GM21737 (cell line): ENCODE measurements around the gene CDK18.

Experiments
- ATAC-seq: cut with Tn5 transposase; IDR thresholded peaks from one replicate; pipeline ENCODE4 v1.9.1; 2021; ENCODE audit warnings: mild to moderate bottlenecking, moderate library complexity; ENCODE audit not compliant: unreplicated experiment

CDK18 gene

DNA sequence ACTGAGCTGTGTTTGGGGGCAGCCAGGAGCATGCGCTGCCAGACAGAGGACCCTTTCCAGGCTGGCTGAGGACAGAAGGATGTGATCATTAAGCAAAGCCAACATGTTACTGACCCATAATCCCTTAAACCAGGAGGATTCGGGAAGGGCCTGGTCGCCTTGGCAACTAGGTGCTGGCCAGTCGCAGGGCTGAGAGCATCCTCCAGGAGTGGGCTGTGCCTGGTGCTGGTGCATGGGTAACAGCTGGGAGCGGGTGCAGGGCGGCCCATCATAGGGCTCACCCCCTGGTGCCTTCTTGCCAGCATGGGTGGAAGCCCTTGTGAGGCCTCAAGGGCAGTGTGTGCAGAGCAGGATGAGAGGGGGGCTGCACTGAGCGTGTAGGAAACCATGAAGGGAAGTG lies 17.2 kb downstream of the CDK18 start:
- no peak for ATAC-seq

DNA sequence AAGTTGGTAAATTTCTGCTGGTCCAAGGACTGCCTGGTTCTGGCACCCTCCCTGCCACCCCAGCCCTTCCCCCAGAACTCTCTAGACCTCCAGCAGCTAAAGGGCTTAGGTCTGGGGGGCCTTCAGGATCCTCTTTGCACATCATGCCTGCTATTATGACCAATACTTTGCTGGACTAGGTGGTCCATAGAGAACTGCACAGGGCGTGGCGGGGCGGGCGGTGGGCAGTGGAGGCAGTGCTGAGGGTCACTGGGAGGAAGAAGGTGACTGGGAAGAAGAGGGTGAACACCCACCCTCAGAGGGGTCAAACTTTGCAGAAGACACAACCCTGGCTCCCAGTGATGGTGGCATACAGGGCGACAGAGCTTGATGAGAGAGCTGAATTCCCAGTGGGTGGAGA lies 18.2 kb downstream of the CDK18 start:
- ATAC-seq, result no peak

DNA sequence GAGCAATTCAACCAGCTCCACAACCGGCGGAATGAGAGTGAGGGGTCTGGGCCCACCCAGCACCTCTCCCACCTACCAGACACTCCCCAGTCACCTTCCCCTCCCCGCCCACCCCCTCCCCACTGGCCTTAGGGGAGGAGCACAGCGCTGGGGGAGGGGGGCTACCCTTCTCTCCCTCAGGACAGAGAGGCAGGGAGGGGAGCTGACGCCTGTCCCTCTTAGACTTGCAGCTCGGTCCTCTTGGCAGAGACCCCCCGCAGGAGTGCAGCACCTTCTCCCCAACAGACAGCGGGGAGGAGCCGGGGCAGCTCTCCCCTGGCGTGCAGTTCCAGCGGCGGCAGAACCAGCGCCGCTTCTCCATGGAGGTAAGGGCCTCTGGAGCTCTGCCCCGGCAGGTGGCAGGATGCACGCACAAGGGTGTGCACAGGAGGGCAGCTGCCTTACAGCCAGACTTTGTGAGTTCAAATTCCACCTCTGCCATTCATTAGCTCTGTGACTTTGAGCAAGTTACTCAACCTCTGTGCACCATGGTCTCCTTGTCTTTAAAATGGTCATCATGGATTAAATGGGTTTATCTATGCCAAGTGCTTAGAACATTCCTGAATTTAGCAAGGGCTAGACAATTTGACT lies 18.9 kb downstream of the CDK18 start:
- ATAC-seq, result no peak

DNA sequence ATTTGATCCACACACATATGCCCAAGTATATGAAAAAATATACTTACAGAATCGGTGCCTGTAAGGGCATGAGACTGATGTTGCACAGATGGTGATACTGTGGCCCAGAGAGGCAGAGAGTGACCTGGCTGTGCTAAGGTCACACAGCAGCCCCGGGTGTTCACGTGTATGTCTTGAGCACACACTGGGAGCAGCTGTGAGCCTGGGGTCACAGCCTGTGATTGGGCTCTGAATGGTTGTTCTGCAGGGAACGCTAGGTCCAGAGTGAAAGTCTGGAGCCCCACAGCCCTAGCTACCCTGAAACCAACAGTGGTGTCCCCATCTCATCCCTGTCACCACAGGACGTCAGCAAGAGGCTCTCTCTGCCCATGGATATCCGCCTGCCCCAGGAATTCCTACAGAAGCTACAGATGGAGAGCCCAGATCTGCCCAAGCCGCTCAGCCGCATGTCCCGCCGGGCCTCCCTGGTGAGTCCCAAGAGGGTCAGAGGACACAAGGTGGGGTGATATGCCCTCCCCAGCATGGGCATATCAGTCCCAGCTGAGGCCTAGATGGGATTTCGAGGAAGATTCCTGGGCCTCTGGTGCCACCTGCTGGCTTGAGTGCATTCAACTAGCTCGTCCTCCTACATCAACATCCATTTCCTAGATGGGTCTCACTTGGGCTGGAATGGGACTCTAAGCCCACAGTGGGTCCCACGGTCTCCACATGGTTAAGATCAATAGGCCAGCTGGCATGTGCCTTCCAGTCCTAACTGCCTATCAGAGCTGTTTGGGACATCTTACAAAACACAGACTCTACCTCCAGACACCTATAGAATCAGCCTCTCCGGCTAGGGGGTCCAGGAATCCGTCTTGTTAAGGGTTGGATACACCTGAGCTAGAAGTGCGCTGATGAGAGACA lies 19.7 kb downstream of the CDK18 start:
- no peak for ATAC-seq

DNA sequence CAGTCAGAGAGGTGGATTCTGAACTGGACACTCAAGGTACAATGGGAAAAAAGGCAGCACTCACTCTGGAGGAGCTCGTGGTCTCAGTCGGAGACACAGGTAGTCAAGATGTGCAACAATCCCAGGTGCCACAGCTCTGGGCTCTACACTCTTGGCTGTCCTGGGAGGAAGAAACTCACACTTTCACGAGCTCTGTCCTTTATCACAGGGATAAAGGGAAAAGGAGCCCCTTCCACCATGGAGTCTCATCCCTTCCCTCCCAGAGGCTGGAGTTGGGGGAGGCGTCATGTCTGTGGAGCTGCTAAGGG lies 20.3 kb downstream of the CDK18 start:
- ATAC-seq, result no peak

DNA sequence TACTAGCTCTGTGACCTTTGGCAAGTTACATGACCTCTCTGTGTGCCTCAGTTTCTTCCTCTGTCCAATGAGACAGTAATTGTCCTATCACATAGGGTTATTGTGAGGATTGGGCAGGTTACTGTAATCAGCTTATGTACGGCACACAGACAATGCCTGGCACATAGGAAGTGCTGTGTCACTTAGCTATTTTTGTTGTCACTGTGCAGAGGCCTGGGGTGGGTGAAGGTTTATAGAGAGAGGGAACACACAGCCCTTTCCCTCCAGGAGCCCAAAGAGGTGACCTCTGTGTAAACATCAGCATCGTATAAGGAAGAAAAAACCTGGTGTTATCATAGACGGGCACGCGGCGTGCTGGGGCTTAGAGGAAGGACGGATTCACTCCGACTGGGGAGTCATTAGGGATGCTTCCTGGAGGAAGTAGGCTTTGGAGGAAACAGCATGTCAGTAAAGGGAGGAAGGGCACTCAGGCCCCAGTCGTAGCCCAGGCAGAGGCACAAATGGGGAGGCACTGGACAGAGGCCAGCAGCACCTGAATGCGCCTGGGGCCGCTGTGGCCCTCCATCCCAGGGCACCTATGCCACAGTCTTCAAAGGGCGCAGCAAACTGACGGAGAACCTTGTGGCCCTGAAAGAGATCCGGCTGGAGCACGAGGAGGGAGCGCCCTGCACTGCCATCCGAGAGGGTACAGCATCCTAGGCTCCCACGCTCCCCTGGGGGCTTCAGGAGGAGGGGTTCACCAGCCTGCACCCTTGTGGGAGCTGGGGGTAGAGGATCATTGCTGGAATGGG lies 21.2 kb downstream of the CDK18 start:
- ATAC-seq, result no peak

DNA sequence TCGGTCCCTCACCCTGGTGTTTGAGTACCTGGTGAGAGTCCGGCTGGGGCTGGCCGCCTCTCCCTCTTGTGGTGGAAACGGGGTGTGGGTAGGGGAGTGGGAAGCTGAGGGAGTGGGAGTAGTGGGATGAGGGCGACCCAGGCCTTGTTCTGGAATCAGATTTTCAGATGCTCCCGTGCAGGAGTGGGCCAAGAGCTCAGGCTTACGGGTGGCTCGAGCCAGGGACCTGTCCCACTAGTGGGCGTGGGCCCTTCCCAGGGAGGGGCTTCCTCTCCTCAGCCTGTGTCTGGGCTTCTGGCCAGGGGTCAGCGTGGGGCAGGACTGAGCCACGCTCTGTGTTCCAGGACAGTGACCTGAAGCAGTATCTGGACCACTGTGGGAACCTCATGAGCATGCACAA lies 22.0 kb downstream of the CDK18 start:
- no peak for ATAC-seq

DNA sequence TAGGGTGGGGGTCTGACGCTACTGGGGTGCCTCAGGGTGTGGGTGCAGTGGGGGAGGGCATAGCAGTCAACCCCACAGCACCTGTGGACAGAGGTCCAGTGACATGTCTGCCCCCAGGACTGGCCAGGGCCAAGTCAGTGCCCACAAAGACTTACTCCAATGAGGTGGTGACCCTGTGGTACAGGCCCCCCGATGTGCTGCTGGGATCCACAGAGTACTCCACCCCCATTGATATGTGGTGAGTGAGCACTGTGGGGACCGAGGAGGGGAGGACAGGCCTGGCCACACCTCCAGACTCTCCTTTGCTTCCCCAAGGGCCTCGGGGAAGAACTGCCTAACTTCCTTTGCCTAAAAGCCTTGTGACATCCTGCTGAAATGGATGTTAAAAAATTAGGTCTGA lies 23.5 kb downstream of the CDK18 start:
- ATAC-seq, result no peak

DNA sequence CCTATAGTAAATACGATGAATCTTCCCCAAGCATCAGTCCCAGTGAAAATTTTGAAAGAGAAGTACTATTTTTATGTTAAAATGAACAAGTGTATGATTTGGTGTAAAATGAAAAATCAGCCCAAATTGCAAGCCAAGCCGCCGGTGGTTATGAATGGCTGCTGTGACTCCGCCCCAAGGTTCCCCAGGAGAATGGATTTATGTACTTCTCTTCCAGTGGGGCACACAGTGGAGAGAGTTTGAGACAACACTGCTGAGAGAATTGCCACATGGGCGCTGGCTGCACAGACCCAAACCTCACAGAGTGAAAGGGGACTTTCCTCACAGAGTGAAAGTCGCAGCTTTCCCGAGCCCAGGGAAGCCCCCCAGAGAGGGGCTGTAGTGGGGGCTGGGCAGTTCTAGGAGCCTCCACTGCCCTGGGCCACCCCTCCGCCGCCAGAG lies 24.0 kb downstream of the CDK18 start:
- no peak for ATAC-seq

DNA sequence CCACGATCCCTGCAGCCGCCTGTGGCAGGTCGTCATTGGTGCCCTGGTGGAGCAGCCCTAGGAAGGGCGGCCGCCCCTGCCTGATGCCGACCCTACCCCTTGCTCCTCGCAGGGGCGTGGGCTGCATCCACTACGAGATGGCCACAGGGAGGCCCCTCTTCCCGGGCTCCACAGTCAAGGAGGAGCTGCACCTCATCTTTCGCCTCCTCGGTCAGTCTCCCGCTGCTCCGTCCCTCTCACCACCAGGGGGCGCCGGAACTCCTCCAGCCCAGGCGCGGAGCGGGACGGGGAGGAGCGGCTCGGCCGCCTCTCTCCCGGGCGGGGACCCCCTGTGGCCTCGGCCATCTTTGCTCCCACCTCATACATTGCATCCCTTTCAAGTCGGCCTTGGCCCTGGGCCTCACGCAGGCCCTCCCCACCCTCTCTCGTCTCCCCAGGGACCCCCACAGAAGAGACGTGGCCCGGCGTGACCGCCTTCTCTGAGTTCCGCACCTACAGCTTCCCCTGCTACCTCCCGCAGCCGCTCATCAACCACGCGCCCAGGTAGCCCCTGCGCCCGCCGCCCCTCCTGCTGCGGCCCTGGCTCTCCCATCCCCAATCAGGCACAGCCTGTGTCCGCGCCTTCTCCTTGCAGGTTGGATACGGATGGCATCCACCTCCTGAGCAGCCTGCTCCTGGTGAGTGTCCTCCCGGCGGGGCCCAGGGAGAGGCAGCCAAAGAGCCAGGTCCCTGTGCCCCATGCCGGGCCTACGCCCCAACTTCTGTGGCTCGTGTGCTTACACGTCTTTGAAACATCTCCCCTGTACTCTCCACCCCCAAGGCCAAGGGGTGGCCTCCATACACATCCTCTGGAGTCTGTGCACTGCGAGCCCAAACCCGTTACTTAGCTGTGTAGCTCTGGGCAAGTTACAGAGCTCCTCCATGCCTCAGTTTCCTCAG lies 24.7 kb downstream of the CDK18 start:
- ATAC-seq, result no peak

DNA sequence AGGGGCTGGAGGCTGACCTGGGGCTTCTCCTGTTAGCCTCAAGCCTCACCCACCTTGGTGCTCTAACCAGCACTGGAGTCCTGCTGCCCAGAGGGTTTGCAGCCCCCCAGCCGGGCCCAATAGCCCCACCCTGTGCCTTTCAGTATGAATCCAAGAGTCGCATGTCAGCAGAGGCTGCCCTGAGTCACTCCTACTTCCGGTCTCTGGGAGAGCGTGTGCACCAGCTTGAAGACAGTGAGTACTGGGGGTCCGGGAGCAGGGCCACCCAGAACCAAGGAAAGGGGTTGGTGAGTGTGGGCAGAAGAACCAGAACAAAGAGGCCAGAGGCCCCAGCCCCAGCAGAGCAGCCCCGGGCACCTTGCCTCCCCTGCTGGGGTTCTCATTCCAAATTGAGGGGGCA lies 25.6 kb downstream of the CDK18 start:
- ATAC-seq, result no peak

DNA sequence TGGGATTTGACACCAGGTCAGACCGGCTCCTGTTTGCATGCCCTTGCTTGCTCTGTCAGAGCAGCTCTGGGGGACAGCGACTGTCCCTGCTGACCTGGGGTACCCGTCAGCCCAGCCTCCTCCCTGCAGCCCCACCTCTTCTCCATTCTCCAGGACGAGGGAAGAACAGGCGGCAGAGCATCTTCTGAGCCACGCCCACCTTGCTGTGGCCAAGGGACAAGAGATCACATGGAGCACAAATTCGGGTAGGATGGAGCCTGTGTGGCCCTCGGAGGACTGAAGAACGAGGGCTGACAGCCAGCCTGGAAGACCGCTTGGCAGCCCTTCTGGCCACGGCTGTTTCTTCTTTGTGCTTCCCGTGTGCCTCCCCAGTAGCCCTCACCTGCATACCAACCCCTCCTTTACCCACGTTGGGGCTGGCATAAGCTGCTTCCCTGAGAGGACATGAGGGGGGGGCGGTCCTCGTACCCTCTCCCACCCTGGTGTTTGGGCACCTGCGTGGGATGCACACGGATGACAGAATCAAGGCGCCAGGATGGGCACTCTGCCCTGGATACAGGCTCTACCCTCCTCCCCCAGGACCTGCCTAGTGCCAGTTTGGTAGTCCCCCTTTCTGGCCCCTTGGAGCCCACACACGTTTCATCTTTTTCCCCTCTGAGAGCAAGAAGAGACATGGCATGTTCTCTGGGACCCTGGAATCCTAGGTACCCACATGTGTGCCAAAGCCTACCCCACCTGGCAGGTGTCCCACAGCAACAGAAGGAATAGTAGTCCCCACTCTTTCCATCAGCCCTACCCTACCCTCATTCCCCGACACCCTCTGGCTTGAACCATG lies 26.9 kb downstream of the CDK18 start:
- ATAC-seq, result no peak

DNA sequence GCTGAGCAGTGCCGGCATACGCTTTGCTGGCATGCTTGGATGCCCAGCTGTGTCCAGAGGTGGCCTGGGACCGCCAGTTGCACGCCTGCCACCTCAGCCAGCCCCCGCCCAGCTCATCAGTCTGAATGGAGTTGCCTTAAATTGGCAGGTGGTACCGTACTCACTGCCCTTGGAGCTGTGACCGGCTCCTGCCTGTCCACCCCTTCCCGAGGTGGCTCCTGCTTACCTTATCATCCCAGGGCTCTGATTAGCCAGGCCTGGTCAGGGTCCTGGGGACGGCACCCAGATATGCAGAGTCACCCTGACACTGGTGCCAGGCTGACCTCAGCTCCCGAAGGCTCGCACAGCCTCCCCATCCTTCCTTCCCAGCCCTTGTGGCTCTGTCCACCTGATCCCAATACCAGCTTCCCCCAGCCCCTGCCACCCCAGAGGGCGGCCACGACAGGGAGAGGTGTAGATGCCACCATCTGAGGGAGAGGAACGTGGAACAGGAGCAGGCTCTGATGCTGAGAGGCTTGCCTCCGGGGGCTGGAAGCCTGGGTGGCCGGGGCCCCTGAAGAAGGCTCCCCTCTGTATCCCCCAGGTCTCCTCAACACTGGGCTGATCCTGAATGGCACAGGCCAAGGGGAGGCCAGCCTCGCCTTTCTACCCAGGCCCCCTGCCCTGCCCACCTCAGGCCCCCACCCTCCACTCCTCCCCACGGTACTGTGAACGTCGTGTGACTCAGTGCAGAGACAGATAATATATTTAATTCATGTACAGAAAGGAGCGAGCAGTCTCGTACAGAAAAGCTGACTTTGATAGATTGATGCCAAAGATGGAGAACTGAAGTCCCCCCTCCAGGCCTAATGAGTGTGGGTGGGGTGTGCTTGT lies 27.8 kb downstream of the CDK18 start:
- ATAC-seq, result no peak

DNA sequence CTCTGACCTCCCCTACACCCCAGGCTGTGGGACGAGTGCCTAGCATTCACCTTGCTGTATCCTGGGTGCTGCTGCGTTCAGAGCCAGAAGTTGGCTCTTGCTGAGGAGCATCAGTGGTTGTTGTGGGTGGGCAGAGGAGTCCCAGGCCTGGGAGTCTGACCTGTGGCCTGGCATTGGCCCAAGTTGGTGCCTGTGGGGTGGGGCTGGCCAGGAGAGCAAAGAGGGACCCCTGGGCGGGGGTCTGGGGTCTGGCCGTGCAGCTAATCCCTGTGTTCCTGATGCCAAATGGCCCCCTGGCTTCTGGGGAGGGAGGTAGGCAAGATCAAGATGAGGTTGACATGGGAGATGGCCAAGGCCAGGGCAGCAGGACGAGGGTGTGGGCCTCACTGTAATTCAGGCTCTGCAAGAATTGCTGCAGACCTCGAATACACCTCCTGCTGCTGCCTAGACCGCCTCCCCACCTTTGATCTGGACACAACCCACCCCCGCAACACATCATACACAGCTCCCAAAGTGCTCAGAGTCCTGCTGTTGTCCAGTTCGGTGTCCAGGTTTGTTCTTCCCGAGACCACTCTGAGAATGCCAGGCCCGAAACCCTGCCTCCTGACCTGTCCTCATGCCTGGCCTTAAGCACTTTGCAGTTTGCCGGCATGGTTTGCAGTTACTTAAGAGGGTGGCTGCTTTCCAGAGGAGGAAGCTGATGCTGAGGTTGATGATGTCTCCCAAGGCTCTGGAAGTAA lies 28.7 kb downstream of the CDK18 start:
- ATAC-seq, result no peak

DNA sequence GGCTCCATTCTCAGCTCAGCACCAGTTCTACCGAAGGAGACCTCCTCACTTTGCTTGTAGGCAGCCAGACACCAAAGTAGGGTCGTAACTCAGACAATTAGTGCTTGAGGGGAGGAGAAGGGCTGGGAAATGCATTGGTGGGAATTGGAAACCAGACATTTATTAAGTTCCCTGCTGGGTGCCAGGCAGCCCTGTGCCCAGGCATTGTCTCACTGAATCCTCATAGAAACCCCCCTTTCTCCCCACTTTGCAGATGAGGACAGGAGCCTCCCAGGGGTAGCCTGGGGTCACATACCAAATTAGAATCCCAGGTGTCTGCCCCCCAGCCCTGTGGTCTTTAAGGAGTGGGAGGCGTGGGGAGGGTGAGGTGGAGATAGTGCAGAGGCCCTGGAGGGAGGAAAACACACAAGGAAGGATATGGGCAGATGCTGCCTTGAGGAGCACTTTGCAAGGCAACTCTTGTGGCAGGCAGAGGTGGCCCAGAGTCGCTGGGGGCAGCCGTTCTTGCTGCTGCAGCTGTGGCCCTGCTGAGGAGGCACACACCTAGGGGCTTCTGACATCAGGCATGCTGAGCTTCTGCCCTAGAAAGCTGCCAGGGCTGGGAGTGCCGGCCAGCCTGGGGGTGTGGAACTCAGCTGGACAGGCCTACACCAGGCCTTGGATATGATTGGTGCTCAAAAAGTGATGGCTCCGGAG lies 29.4 kb downstream of the CDK18 start:
- no peak for ATAC-seq

DNA sequence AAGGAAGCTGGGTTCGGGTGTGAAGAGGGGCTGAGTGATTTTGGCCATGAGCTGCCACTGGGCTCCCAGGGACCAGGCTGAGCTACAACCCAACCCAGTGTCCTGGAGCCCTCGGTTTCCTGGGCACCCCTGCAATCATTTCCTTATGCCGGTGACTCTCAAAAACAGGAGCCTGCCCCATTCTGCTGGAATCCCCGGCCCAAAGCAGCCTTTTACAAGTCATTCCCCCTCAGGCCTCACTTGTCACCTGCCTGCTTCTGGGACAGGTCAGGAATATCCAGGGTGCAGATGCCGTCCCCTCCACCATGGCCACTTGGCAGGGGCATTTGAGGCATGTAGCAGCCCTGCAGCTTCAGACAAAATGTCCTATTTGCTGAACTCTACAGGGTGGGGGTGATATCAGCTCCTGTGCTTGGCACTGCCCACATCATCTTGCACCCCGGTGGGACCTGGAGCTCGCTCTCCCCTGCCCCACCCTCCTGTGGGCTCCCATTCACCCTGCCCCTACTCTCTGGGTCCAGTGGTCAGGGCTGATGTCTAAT lies 30.0 kb downstream of the CDK18 start:
- no peak for ATAC-seq

DNA sequence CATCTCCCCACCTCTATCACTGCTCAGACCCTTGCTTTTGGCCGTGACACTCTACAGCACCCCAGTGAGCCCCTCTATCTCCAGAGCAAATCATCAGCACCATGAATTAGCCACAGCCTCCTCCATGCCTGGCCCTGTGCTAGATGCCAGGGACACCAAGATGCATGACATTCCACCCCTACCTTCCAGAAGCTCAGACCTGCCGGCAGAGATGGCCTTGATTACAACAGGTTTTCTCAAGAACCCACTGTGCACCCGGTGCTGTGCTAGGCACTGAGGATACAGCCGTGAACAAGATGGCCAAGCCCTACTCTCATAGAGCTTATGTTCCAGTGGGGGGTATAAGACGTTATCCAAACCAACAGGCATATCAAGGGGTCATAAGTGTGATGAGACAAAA lies 30.6 kb downstream of the CDK18 start:
- ATAC-seq, result no peak
